Pancreas (tissue), 10 donors: ENCODE data around the gene EPB41L3. TPM values are rescaled to one million over a fixed set of nuclear protein-coding genes. Genes with fewer than 3 reads are reported as not detected.

Experiments
- ATAC-seq, 4 donors: fragments of 200-7000 bp; cut with Tn5 transposase; one replicate each; pipeline versions ENCODE4 v1.8.0 to v1.9.1; 2020; ENCODE audit warnings: mild to moderate bottlenecking in 4 of 4, moderate library complexity in 4 of 4
- DNase-seq, 6 donors: peaks; one replicate each; pipeline ENCODE4 v3.0.0-alpha.2; 2020
- FAIRE-seq: peaks from 2 replicates; lab custom pipeline; 2012; peaks lifted over from hg19 to GRCh38; lab: Jason Lieb, UNC
- H3K27ac ChIP-seq, 4 donors: fragments of 200-600 bp; sonication (generic); 1 replicate in 3 of 4; 2 replicates in 1 of 4; pipeline versions ENCODE4 v1.5.0 to v1.8.0; 2020
- H3K27me3 ChIP-seq, 4 donors: fragments of 200-600 bp; one replicate each; pipeline ENCODE4 v1.8.0; 2021
- H3K36me3 ChIP-seq, 3 donors: fragments of 200-600 bp; sonication (generic) in 1 of 3; one replicate each; pipeline versions ENCODE4 v1.5.0 to v1.8.0; 2020 to 2021
- H3K4me1 ChIP-seq, 3 donors: fragments of 200-600 bp; one replicate each; pipeline ENCODE4 v1.8.0; 2021
- H3K4me3 ChIP-seq, 4 donors: fragments of 200-600 bp; sonication (generic) in 2 of 4; one replicate each; pipeline versions ENCODE4 v1.5.0 to v1.8.0; 2020 to 2021
- H3K9me3 ChIP-seq, 4 donors: fragments of 200-600 bp; one replicate each; pipeline ENCODE4 v1.8.0; 2021
- CTCF ChIP-seq, 4 donors: fragments of 200-600 bp; sonication (generic) in 3 of 4; IDR thresholded peaks; one replicate each; pipeline versions ENCODE4 v1.5.0 to v1.8.0; 2021; ENCODE audit warnings: antibody characterized with exemption in 4 of 4
- WGBS, 2 donors: extraction: QIAGEN DNeasy Blood & Tissue Kit; methylation state at CpG; one replicate each; pipeline ENCODE4 v1.1.7; 2013; 5-methylcytosine and 5-hydroxymethylcytosine counted together
- intact Hi-C, 3 donors: fragments of 100-400 bp; cut with DNase I; formaldehyde crosslinking; loops; one replicate each; pipeline versions ENCODE4 v1.11.1 to v1.14.2; 2022
- polyA plus RNA-seq, 2 donors: library from polyadenylated mRNA; stranded (reverse); fragments of 200-250 nt; gene quantifications; one replicate each; pipeline ENCODE4 v1.2.3, GENCODE V29; 2013
- total RNA-seq, 6 donors: library from RNA; stranded (reverse); fragmentation: NEBNext Ultra II Directional in 4 of 6; extraction: Animal tissue kit (Norgen Biotek cat#: 25700) in 4 of 6; gene quantifications; one replicate each; pipeline versions ENCODE4 v1.2.1 to v1.2.4, GENCODE V29; 2021 to 2023
- donor health status: healthy with polysubstance abuse.
- donor health status: DM: no; HTN: no; CAD: no; lungs with moderate emphysema.
- donor health status: DM: no; HTN: no; CAD: no.
- donor health status: control.
- donor health status: control.
- donor health status: Bipolar disorder and iron deficiency.
- donor health status: DM: yes; HTN: yes; CAD: no.
- donor health status: DM: no; HTN: no; CAD: no.
- donor health status: DM: no; HTN: no; CAD: no.
- donor health status: DM: yes; HTN: yes; CAD: no.

EPB41L3 gene
- total and polyA plus RNA-seq, 8 donors, result 3.8 to 18.3 (median 11.1) TPM

- TF ChIP-seq CTCF (IDR thresholded peaks at IDR 0.05), result no peak
- Histone ChIP-seq H3K4me1 (no peaks in the 10 kb centered on the region), H3K27ac (no peak overlapping the region), H3K9me3 (no peaks in the 10 kb centered on the region), H3K27me3 (no peaks in the 10 kb centered on the region), H3K4me3 (no peak overlapping the region), H3K36me3 (no peaks in the 10 kb centered on the region)
- intact Hi-C loops, result loop anchor here in 1 of 3 donors (5.0 kb wide), 1 partner anchor 244 kb away; no protein-coding TSS in a partner anchor
- 89 to 90% methylated on average over 6 of the region's 6 CpGs for WGBS, 2 donors
- no peak for FAIRE-seq
- no peak for ATAC-seq
- DNase-seq, result no peak
These were observed 147.8 kb downstream of the EPB41L3 start for GRCh38 chr18:5395860-5396448.

- 86 to 91% methylated on average over 5 of the region's 5 CpGs for WGBS, 2 donors
- no peak for TF ChIP-seq CTCF (IDR thresholded peaks at IDR 0.05)
- Histone ChIP-seq H3K9me3 (no peaks in the 10 kb centered on the region), H3K36me3 (no peaks in the 10 kb centered on the region), H3K27ac (no peak overlapping the region), H3K4me3 (no peak overlapping the region), H3K4me1 (no peaks in the 10 kb centered on the region), H3K27me3 (no peaks in the 10 kb centered on the region)
- intact Hi-C loops, result no loop called here
- ATAC-seq, result no peak
- no peak for DNase-seq
- FAIRE-seq, result no peak
These were observed 150.0 kb downstream of the EPB41L3 start for GRCh38 chr18:5393779-5394178.

- TF ChIP-seq CTCF (IDR thresholded peaks at IDR 0.05), result no peak
- Histone ChIP-seq H3K27ac (no peak overlapping the region), H3K4me1 (no peaks in the 10 kb centered on the region), H3K4me3 (no peak overlapping the region), H3K27me3 (no peaks in the 10 kb centered on the region), H3K9me3 (no peaks in the 10 kb centered on the region), H3K36me3 (no peaks in the 10 kb centered on the region)
- ATAC-seq (peak in 2 of 4 donors; percentile 48 to 56), DNase-seq (no peak), FAIRE-seq (no peak)
- intact Hi-C loops, result no loop called here
- WGBS, 2 donors, result 78 to 82% methylated on average over 8 of the region's 8 CpGs
These were observed 152.4 kb downstream of the EPB41L3 start for GRCh38 chr18:5391409-5391808.

GRCh38 chr18:5389356-5389755 is 154.4 kb downstream of the EPB41L3 start:
- H3K4me3 ChIP-seq, result no peak overlapping the region
- 74 to 77% methylated on average over 2 of the region's 2 CpGs for WGBS, 2 donors
- no peak for ATAC-seq
- no peak for FAIRE-seq
- no peaks in the 10 kb centered on the region for H3K27me3 ChIP-seq
- intact Hi-C loops, result no loop called here
- no peaks in the 10 kb centered on the region for H3K4me1 ChIP-seq
- H3K36me3 ChIP-seq, result no peaks in the 10 kb centered on the region
- H3K27ac ChIP-seq, result no peak overlapping the region
- no peak for TF ChIP-seq CTCF (IDR thresholded peaks at IDR 0.05)
- no peaks in the 10 kb centered on the region for H3K9me3 ChIP-seq
- no peak for DNase-seq

- no peaks in the 10 kb centered on the region for H3K36me3 ChIP-seq
- intact Hi-C loops, result no loop called here
- no peaks in the 10 kb centered on the region for H3K27me3 ChIP-seq
- H3K27ac ChIP-seq, result no peak overlapping the region
- H3K9me3 ChIP-seq, result no peaks in the 10 kb centered on the region
- FAIRE-seq (no peak), ATAC-seq (no peak), DNase-seq (no peak)
- H3K4me3 ChIP-seq, result no peak overlapping the region
- H3K4me1 ChIP-seq, result no peaks in the 10 kb centered on the region
- WGBS, 2 donors, result 78 to 79% methylated on average over 3 of the region's 3 CpGs
- TF ChIP-seq CTCF (IDR thresholded peaks at IDR 0.05), result no peak
These were observed 154.9 kb downstream of the EPB41L3 start for GRCh38 chr18:5388896-5389295.
